Type B pancreatic cell (in vitro differentiated cells): Measurements from ENCODE around the gene COL5A1. TPM values are rescaled to one million over a fixed set of nuclear protein-coding genes. Genes with fewer than 3 reads are reported as not detected.

Experiments
- DNase-seq: peaks from one replicate; pipeline ENCODE4 v3.0.0; 2021; ENCODE audit warnings: mixed read lengths; ENCODE audit not compliant: unreplicated experiment; ENCODE audit errors: extremely low spot score
- H3K27ac Mint-ChIP-seq: 2 replicates; pipeline ENCODE4 v1.8.0; 2021; ENCODE audit warnings: mild to moderate bottlenecking, mixed read lengths
- H3K27me3 Mint-ChIP-seq: 2 replicates; pipeline ENCODE4 v1.8.0; 2021; ENCODE audit warnings: mixed read lengths
- H3K36me3 Mint-ChIP-seq: 2 replicates; pipeline ENCODE4 v1.8.0; 2021; ENCODE audit warnings: mixed read lengths
- H3K4me1 Mint-ChIP-seq: one replicate; pipeline ENCODE4 v1.8.0; 2021; ENCODE audit warnings: mixed read lengths; ENCODE audit not compliant: unreplicated experiment
- H3K4me3 Mint-ChIP-seq: 2 replicates; pipeline ENCODE4 v1.8.0; 2021; ENCODE audit warnings: mild to moderate bottlenecking, mixed read lengths
- H3K9me3 Mint-ChIP-seq: 2 replicates; pipeline ENCODE4 v1.8.0; 2021; ENCODE audit warnings: mixed read lengths
- total RNA-seq: library from RNA; stranded (reverse); gene quantifications from 2 replicates; pipeline ENCODE4 v1.2.1, GENCODE V29; 2021; ENCODE audit warnings: low replicate concordance
- TF ChIP-seq, protein P1 (sequence below): fragments of 200-600 bp; sonication (generic); conservative IDR thresholded peaks from 2 replicates; pipeline ENCODE4 v1.5.0; 2021; ENCODE audit warnings: antibody characterized with exemption, mild to moderate bottlenecking

COL5A1 gene
- total RNA-seq, 1 donor from 2014 or later: 112 TPM

DNA sequence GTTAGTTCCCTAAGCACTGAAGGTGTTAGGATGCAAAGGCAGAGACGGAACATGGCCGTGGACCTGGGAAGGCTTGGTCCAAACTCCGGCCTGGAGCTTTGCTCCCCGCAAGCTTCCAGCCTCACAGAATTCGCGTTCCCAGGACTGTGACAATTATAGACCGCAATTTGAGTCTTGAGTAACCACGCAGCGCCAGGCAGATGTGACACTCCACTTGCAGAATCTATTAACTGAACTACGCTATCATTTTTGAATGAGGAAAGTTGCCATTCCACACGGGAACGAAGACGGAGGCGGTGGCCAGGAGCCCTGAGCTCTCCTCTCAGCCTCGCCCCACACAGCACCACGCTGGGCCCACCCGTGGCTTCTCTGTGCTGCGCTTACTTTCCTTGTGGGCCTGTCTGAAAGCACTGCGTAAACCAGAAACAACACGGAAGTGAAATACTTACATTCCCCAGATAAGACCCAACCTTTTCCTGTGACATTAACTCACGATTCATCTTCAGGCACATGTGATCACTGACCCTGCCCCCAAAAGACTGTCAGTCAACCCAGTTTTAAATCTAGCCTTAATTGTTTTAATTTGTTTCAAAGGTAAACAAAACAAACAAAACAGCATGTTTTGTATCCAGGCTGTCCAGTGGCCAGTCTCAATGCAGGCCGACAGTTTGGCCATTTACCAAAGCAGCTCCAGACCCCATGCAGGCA, 16.1 kb upstream of the COL5A1 start:
- peaks cover 38% of the 10 kb centered on the region for H3K4me1 Mint-ChIP-seq
- H3K4me3 Mint-ChIP-seq: no peak overlapping the region
- TF ChIP-seq, protein P1, sequence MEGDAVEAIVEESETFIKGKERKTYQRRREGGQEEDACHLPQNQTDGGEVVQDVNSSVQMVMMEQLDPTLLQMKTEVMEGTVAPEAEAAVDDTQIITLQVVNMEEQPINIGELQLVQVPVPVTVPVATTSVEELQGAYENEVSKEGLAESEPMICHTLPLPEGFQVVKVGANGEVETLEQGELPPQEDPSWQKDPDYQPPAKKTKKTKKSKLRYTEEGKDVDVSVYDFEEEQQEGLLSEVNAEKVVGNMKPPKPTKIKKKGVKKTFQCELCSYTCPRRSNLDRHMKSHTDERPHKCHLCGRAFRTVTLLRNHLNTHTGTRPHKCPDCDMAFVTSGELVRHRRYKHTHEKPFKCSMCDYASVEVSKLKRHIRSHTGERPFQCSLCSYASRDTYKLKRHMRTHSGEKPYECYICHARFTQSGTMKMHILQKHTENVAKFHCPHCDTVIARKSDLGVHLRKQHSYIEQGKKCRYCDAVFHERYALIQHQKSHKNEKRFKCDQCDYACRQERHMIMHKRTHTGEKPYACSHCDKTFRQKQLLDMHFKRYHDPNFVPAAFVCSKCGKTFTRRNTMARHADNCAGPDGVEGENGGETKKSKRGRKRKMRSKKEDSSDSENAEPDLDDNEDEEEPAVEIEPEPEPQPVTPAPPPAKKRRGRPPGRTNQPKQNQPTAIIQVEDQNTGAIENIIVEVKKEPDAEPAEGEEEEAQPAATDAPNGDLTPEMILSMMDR: no peak
- H3K27me3 Mint-ChIP-seq: peaks cover 15% of the 10 kb centered on the region
- DNase-seq: peak; percentile 56
- H3K9me3 Mint-ChIP-seq: no peaks in the 10 kb centered on the region
- no peaks in the 10 kb centered on the region for H3K36me3 Mint-ChIP-seq
- H3K27ac Mint-ChIP-seq: peak overlapping the region; percentile 56

DNA sequence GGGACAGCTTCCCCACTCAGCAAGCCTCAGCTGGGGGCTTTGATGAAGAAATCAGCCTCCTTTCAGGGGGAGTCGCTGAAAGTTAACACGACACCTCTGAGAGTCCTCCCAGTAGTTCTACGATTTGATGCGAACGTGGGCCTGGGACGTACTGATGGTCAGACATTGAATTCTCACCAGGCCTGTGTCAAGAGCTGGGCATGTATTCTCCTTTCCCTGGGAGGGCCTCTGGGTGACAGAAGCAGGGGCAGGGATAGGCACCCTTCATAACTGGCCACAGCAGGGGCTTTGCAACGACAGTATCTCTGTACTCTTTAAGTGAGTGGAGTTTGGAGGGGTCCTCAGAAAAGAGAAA, 15.6 kb upstream of the COL5A1 start:
- no peaks in the 10 kb centered on the region for H3K9me3 Mint-ChIP-seq
- H3K4me3 Mint-ChIP-seq: no peak overlapping the region
- peaks cover 15% of the 10 kb centered on the region for H3K27me3 Mint-ChIP-seq
- peak overlapping the region; percentile 39 for H3K27ac Mint-ChIP-seq
- peak; percentile 48 for DNase-seq
- H3K36me3 Mint-ChIP-seq: no peaks in the 10 kb centered on the region
- peaks cover 40% of the 10 kb centered on the region for H3K4me1 Mint-ChIP-seq
- TF ChIP-seq, protein P1: no peak

DNA sequence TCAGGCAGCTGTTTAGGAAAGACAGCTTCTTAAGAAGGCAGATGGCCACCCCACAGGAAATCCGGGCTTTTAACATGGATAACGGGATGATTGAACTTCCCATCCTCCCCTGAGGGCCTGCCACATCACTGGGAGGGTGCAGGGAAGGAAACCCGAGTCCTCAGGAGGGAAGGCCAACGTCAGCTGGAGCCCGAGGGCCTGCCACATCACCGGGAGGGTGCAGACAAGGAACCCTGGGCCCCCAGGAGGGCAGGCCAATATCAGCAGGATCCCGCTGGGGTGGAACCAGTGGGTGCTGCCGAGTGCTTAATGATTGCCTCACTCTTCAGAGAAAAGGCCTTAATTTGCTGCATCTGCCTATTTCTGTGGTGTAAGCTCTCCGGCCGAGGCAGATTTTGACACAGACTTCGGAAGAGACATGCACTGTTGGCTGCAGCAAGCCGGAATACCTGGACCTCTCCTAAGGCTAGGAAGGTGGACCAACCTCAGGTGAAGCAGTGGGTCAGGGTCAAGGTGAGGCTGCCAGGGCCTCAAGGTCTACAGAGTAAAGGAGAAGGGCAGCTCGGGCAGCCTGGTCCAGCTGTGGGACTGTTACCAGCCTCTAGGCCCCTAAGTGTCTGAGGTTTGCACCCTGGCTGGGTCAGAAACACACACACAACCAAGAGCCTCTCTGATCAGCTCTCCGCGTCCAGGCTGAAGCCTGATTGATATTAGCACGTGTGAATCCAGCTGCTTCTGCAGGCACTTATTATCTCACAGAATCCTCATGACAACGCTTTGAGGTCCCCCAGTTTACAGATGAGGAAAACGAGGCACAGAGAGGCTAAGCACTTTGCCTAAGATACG, 14.8 kb upstream of the COL5A1 start:
- TF ChIP-seq, protein P1: no peak

DNA sequence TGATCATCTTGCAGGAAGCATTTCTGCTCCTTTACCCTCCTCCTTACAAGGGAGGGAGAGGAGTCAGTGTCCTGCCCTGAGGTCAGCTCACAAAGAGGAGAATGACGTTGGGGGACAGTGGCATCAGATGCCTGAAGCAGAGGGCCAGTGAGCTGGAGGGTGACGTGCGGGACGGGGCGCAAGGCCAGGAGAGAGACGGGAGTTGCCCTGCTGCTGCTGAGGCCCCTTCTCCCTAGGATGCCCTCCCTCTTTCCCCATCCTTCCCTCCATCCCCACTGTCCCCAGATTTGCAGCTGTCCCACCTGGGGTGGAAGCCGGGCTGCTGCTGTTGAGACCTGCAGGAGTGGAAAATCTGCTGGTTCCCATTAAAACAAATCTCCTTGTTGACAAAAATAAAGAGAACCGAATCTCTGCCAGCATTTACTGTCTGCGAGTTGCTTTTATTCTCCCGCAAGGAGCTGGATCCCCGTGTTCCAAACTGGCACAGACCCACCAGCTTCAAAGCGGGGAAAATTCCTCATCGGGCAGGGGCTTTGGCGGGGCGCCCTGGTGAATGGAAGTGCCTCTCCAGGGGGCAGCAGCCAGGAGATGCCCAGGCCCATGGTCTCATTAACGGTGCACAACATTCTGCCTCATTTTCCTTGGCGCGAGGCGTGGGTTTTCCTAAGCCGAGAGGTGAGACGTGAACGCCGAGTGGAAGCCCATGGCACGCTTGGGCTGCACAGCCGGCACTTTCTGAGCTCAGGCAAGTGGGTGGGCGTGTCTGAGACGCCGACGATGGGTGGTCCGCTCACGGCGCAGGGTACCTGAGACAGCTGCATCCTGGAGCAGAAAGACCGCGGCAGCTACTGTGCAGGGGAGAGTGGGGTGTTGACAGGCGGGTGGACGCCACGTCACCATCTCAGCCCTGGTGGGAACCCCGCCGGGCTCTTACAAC, 13.9 kb upstream of the COL5A1 start:
- TF ChIP-seq, protein P1: no peak
- Mint-ChIP-seq H3K36me3 (no peaks in the 10 kb centered on the region), H3K4me3 (no peak overlapping the region), H3K9me3 (no peaks in the 10 kb centered on the region), H3K27me3 (peaks cover 15% of the 10 kb centered on the region), H3K27ac (no peak overlapping the region), H3K4me1 (peaks cover 40% of the 10 kb centered on the region)
- peak; percentile 65 for DNase-seq

More for the DNA sequence above, 14.8 kb upstream of the COL5A1 start:
- Mint-ChIP-seq H3K9me3 (no peaks in the 10 kb centered on the region), H3K4me1 (peaks cover 40% of the 10 kb centered on the region), H3K27me3 (peaks cover 15% of the 10 kb centered on the region), H3K36me3 (no peaks in the 10 kb centered on the region), H3K27ac (peak overlapping the region; percentile 39), H3K4me3 (no peak overlapping the region)
- peak; percentile 56 for DNase-seq

DNA sequence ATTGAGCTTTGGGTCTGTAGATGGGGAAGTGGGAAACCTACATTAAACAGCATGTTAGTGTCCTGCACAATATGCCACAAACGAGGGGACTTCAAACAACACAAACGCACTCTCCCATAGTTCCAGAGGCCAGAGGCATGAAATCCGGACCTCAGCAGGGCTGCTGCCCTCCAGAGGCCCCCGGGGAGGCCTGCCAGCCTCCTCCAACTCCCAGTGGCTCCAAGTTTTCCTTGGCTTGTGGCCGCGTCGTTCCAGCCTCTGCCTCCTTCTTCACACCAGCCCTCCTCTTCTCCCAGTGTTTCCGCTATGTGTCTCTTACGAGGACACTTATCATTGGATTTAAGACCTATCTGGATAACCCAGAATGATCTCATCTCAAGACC, 13.3 kb upstream of the COL5A1 start:
- no peak overlapping the region for H3K27ac Mint-ChIP-seq
- H3K9me3 Mint-ChIP-seq: no peaks in the 10 kb centered on the region
- TF ChIP-seq, protein P1: no peak
- peaks cover 40% of the 10 kb centered on the region for H3K4me1 Mint-ChIP-seq
- no peak overlapping the region for H3K4me3 Mint-ChIP-seq
- peaks cover 15% of the 10 kb centered on the region for H3K27me3 Mint-ChIP-seq
- no peaks in the 10 kb centered on the region for H3K36me3 Mint-ChIP-seq
- peak; percentile 50 for DNase-seq
